Measurements from ENCODE around the gene NSMF. TPM values are rescaled to one million over a fixed set of nuclear protein-coding genes. Genes with fewer than 3 reads are reported as not detected.

The NSMF gene
- total and polyA plus RNA-seq, 2 of the 4 experiments (the other 2 are of a cell fraction): 7.7 to 40.9 TPM

DNA sequence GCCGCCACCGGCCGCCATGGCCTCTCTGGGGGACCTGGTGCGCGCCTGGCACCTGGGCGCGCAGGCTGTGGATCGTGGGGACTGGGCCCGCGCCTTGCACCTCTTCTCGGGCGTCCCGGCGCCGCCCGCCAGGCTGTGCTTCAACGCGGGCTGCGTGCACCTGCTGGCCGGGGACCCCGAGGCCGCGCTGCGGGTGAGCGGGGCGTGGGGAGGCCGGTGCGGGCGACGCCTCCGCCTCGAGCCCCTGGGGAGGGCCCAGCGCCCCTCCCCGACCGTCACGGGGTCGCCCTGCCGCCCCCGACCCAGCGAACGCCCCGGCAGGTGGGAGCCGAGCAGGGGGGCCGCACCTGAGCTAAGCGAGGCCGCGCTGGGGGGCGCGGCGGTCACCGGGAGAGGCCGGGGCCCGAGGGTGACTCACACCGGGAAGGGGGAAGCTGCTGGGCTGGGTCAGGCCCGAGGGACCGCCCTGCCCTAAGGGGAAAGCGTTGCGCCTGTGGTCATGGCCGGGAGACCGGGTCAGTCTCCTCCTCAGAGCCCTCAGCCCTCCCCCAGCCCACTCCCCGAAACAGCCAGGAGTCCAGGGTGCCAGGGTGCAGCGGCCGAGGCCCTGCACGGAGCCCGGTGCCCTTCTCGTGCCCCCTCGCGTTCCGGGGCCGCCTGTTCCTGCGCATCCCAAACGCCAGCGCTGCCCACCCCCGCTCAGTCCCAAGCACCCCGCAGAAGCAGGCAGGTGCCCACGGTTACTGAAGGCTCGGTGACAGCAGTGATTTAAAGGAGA is 35.4 kb downstream of the NSMF start:
- H2AK5ac ChIP-seq (ENCODE audit: low read depth, low read length): no peak overlapping the region
- H2BK20ac ChIP-seq (ENCODE audit: low read depth, low read length): no peak overlapping the region
- peak overlapping the region; percentile 35; the same call in 1 of the 2 replicates for H3K4me2 ChIP-seq (ENCODE audit: low read depth, low read length)
- H3K18ac ChIP-seq (ENCODE audit: low read depth, low read length): no peak overlapping the region
- ATAC-seq (ENCODE audit: low read depth): no peak
- dilution Hi-C loops (cut with HindIII; ENCODE audit: low sequenced_read_pairs, unreplicated experiment): no loop called here
- WGBS, 2 experiments (ENCODE audit: extremely low coverage in 2 of 2, insufficient read length in 1 of 2): 16% methylated on average over 39 of the region's 77 CpGs; no CpG with 5 or more reads in 1 of the 2 experiments
- H3K4ac ChIP-seq (ENCODE audit: low read depth, low read length): no peak overlapping the region; the same call in 1 of the 2 replicates
- no peaks in the 10 kb centered on the region; the same call in 1 of the 2 replicates for H3K27me3 ChIP-seq (ENCODE audit: control insufficient read depth, insufficient read depth, low read length)
- H4K8ac ChIP-seq (ENCODE audit: low read depth in 2 of 2, low read length in 2 of 2): no peak overlapping the region
- no peaks in the 10 kb centered on the region for H3K9me1 ChIP-seq (ENCODE audit: insufficient read depth, low read length)
- no peak for DNase-seq
- H2AFZ ChIP-seq (replicated peaks; ENCODE audit: low read length, poor library complexity): peak overlapping the region; percentile 98
- H3K4me1 ChIP-seq (ENCODE audit: control insufficient read depth, insufficient read depth, low read length): peaks cover 5% of the 10 kb centered on the region; the same call in 1 of the 2 replicates
- no peaks in the 10 kb centered on the region for H3K9me3 ChIP-seq (ENCODE audit: control insufficient read depth, insufficient read depth, low read length)
- peak overlapping the region; percentile 78 for H2AK9ac ChIP-seq (replicated peaks; ENCODE audit: low read depth, low read length, poor library complexity)
- H3K56ac ChIP-seq (ENCODE audit: extremely low read depth, insufficient read depth, low read length): no peak overlapping the region
- ChIA-PET CTCF (interaction anchor here (0.6 to 1.0 kb wide), 2 partner anchors 11 to 21 kb away, joined by 4 to 9 read pairs; no protein-coding TSS in a partner anchor), POLR2A (ENCODE audit: unreplicated experiment) (no interaction called here)
- no peak overlapping the region for H3K9ac ChIP-seq (ENCODE audit: low read depth, low read length)
- H4K91ac ChIP-seq (ENCODE audit: insufficient read depth, low read depth, low read length): no peak overlapping the region
- H4K5ac ChIP-seq (ENCODE audit: low read depth, low read length): no peak overlapping the region
- intact Hi-C loops (cut with micrococcal nuclease): no loop called here
- no peak overlapping the region for H2BK5ac ChIP-seq (ENCODE audit: low read depth, low read length, poor library complexity, severe bottlenecking)
- peak overlapping the region; percentile 35 for H3K4me3 ChIP-seq (ENCODE audit: insufficient read depth, low read depth, low read length)
- no peaks in the 10 kb centered on the region for H4K20me1 ChIP-seq (ENCODE audit: insufficient read depth, low read length)
- H3K14ac ChIP-seq (replicated peaks; ENCODE audit: low read depth, low read length): no peak overlapping the region
- H3K36me3 ChIP-seq (ENCODE audit: control insufficient read depth, insufficient read depth, low read length): no peaks in the 10 kb centered on the region
- in situ Hi-C loops (cut with MboI; ENCODE audit: low sequenced_read_pairs): no loop called here
- H3K23ac ChIP-seq (ENCODE audit: low read depth, low read length): no peak overlapping the region
- H3K79me1 ChIP-seq (ENCODE audit: low read depth in 1 of 2, low read length in 2 of 2): peaks cover 16 to 24% of the 10 kb centered on the region in 2 experiments
- H3K27ac ChIP-seq (ENCODE audit: insufficient read depth, low read length): no peak overlapping the region
- H2BK120ac ChIP-seq (ENCODE audit: low read depth, low read length): no peak overlapping the region
- no peak overlapping the region for H2BK15ac ChIP-seq (ENCODE audit: low read depth, low read length)
- BruUV-seq (replicated peaks): no TSS peak
- no peak for TF ChIP-seq POLR2A (IDR thresholded peaks at IDR 0.05; ENCODE audit: low read depth, low read length)
- TF ChIP-seq CEBPB (IDR thresholded peaks at IDR 0.05; ENCODE audit: low read depth, low read length): no peak
- no peak for TF ChIP-seq RFX5 (IDR thresholded peaks at IDR 0.05; ENCODE audit: low read depth, low read length)
- TF ChIP-seq MAZ (IDR thresholded peaks at IDR 0.05; ENCODE audit: borderline replicate concordance, low read depth, low read length): no peak
- TF ChIP-seq MXI1 (IDR thresholded peaks at IDR 0.05; ENCODE audit: borderline replicate concordance, low read depth, low read length): no peak
- no peak for TF ChIP-seq RCOR1 (IDR thresholded peaks at IDR 0.05; ENCODE audit: insufficient replicate concordance, low read length)
- no peak for TF ChIP-seq RAD21 (IDR thresholded peaks at IDR 0.05; ENCODE audit: low read length)
- TF ChIP-seq MAFK (IDR thresholded peaks at IDR 0.05; ENCODE audit: low read depth, low read length): no peak
- TF ChIP-seq NFE2L2 (IDR thresholded peaks at IDR 0.05; ENCODE audit: low read depth, low read length): no peak
- TF ChIP-seq, protein P1, sequence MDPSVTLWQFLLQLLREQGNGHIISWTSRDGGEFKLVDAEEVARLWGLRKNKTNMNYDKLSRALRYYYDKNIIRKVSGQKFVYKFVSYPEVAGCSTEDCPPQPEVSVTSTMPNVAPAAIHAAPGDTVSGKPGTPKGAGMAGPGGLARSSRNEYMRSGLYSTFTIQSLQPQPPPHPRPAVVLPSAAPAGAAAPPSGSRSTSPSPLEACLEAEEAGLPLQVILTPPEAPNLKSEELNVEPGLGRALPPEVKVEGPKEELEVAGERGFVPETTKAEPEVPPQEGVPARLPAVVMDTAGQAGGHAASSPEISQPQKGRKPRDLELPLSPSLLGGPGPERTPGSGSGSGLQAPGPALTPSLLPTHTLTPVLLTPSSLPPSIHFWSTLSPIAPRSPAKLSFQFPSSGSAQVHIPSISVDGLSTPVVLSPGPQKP (IDR thresholded peaks at IDR 0.05; ENCODE audit: borderline replicate concordance, low read depth, low read length): no peak
- TF ChIP-seq FOS (IDR thresholded peaks at IDR 0.05; ENCODE audit: low read depth, low read length): no peak
- TF ChIP-seq SMC3 (IDR thresholded peaks at IDR 0.05; ENCODE audit: low read depth, low read length): no peak
- TF ChIP-seq CHD1 (IDR thresholded peaks at IDR 0.05; ENCODE audit: low read depth, low read length): no peak
- no peak for TF ChIP-seq BHLHE40 (IDR thresholded peaks at IDR 0.05; ENCODE audit: low read depth, low read length)
- TF ChIP-seq, protein P2, sequence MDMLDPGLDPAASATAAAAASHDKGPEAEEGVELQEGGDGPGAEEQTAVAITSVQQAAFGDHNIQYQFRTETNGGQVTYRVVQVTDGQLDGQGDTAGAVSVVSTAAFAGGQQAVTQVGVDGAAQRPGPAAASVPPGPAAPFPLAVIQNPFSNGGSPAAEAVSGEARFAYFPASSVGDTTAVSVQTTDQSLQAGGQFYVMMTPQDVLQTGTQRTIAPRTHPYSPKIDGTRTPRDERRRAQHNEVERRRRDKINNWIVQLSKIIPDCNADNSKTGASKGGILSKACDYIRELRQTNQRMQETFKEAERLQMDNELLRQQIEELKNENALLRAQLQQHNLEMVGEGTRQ (IDR thresholded peaks at IDR 0.05; ENCODE audit: low read depth, low read length): no peak

Data from IMR-90 (cell line).